ENCODE results near the gene OR4K14. TPM values are rescaled to one million over a fixed set of nuclear protein-coding genes. Genes with fewer than 3 reads are reported as not detected.
"Not testable (repeated sequence)": the region's sequence is repeated elsewhere in the genome, so short reads cannot be mapped to it uniquely, and the experiment has no call there.

Gene OR4K14
- total RNA-seq, 1 donor from 2014 or later: not detected

DNA sequence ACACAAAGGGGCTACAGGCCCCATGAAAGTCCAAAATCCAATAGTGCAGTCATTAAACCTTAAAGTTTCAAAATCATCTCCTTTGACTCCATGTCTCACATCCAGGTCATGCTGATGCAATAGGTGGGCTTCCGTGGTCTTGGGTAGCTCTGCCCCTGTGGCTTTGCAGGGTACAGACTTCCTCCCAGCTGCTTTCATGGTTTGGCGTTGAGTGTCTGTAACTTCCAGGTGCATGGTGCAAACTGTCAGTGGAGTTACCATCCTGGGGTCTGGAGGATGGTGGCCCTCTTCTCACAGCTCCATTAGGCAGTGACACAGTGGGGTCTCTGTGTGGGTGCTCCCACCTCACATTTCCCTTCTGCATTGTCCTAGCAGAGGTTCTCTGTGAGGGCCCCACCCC lies 25.7 kb downstream of the OR4K14 start:
- Histone ChIP-seq H3K4me3 (no peak overlapping the region), H3K9me3 (no peaks in the 10 kb centered on the region), H3K4me1 (no peaks in the 10 kb centered on the region), H3K36me3 (no peaks in the 10 kb centered on the region), H3K27ac (no peak overlapping the region), H3K27me3 (no peaks in the 10 kb centered on the region)
- no peak for DNase-seq (ENCODE audit: extremely low spot score in 2 of 2)
- intact Hi-C loops (cut with DNase I): no loop called here
- TF ChIP-seq POLR2A (IDR thresholded peaks at IDR 0.05) (no peak), POLR2AphosphoS5 (IDR thresholded peaks at IDR 0.05; ENCODE audit: insufficient read depth in 1 of 2, low read depth in 1 of 2) (no peak)
- TF ChIP-seq, protein P1, sequence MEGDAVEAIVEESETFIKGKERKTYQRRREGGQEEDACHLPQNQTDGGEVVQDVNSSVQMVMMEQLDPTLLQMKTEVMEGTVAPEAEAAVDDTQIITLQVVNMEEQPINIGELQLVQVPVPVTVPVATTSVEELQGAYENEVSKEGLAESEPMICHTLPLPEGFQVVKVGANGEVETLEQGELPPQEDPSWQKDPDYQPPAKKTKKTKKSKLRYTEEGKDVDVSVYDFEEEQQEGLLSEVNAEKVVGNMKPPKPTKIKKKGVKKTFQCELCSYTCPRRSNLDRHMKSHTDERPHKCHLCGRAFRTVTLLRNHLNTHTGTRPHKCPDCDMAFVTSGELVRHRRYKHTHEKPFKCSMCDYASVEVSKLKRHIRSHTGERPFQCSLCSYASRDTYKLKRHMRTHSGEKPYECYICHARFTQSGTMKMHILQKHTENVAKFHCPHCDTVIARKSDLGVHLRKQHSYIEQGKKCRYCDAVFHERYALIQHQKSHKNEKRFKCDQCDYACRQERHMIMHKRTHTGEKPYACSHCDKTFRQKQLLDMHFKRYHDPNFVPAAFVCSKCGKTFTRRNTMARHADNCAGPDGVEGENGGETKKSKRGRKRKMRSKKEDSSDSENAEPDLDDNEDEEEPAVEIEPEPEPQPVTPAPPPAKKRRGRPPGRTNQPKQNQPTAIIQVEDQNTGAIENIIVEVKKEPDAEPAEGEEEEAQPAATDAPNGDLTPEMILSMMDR (IDR thresholded peaks at IDR 0.05): no peak

DNA sequence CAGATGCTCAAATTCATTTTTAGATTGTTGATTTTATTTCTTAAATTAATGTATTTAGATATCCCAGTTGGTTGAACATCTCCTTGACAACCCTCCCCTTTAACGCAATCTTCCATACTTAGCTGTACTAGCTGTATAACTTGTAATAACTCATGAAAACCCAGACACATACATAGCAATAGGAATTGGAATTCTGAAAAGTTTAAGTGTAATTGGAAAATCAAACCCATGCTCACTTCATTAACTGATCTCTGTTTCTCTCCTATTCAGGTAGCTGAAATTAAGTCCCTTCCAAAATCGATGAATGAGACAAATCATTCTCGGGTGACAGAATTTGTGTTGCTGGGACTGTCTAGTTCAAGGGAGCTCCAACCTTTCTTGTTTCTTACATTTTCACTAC lies 43.8 kb downstream of the OR4K14 start, which contains the start of gene OR4K15:
OR4K15 (plus strand) TSS at position 301 of the 400 bp plus-strand sequence; CDS start at position 301, 0 bp downstream.
- DNase-seq (ENCODE audit: extremely low spot score in 2 of 2): no peak
- no peaks in the 10 kb centered on the region for H3K9me3 ChIP-seq
- TF ChIP-seq POLR2A (IDR thresholded peaks at IDR 0.05) (no peak), POLR2AphosphoS5 (IDR thresholded peaks at IDR 0.05; ENCODE audit: insufficient read depth in 1 of 2, low read depth in 1 of 2) (no peak)
- TF ChIP-seq, protein P1 (IDR thresholded peaks at IDR 0.05): no peak
- no peak within 1 kb of the TSS for H3K27ac ChIP-seq
- intact Hi-C loops (cut with DNase I): no loop called here
- H3K4me1 ChIP-seq: no peaks in the 10 kb centered on the region
- no peaks in the 10 kb centered on the region for H3K36me3 ChIP-seq
- H3K27me3 ChIP-seq: no peaks in the 10 kb centered on the region
- H3K4me3 ChIP-seq: no peak within 1 kb of the TSS

DNA sequence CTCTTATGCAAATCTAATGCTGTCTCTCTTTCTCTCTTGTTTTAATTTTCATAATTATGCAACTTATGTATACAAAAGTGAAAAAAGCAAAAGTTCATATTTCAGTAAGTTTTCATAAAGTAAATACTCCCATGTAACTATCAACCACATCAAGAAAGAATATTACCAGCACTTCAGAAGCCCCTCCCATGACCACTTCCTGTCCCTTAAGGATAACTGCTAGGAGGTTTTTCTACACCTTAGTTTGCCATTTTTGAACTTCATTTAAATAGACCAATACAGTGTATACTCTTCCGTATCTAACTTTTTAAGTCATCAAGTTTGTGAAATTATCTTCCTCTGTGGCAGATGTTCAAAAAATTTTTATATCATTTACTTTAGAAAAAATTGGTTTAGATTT lies 44.3 kb downstream of the OR4K14 start:
- H3K27me3 ChIP-seq: no peaks in the 10 kb centered on the region
- no peaks in the 10 kb centered on the region for H3K36me3 ChIP-seq
- DNase-seq (ENCODE audit: extremely low spot score in 2 of 2): no peak
- H3K9me3 ChIP-seq: no peaks in the 10 kb centered on the region
- TF ChIP-seq POLR2AphosphoS5 (IDR thresholded peaks at IDR 0.05; ENCODE audit: insufficient read depth in 1 of 2, low read depth in 1 of 2): no peak
- TF ChIP-seq, protein P1 (IDR thresholded peaks at IDR 0.05): no peak
- TF ChIP-seq POLR2A (IDR thresholded peaks at IDR 0.05): no peak
- intact Hi-C loops (cut with DNase I): no loop called here
- no peak overlapping the region for H3K27ac ChIP-seq
- no peak overlapping the region for H3K4me3 ChIP-seq
- H3K4me1 ChIP-seq: no peaks in the 10 kb centered on the region

DNA sequence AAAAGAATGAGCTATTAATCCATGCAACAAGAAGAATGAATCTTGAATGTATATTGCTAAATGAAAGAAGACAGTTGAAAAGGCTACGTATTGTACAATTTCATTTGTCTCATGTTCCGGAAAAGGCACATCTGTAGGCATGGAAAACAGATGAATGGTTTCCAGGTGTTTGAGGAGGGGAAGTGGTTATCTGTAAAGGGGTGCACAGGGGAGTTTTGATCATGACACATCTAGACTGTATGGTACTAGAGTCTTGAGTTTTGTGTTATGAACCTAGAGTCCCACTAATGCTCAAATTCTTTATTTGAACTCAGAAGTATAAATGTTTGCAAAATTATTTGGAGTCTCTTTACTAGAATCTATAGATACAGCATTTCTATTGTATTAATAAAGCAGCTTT lies 49.4 kb downstream of the OR4K14 start:
- H3K27ac ChIP-seq; intact Hi-C loops (cut with DNase I); H3K4me3 ChIP-seq; H3K36me3 ChIP-seq; DNase-seq (ENCODE audit: extremely low spot score in 2 of 2); H3K27me3 ChIP-seq; H3K4me1 ChIP-seq; H3K9me3 ChIP-seq: not testable (repeated sequence)

Other genes with a start within 250 kb of the OR4K14 start
- not detected for gene OR4M1, start 245.8 kb downstream of the OR4K14 start, total RNA-seq
- gene OR4N2, start 215.5 kb downstream of the OR4K14 start, total RNA-seq: not detected
- not detected for gene OR4K2, start 144.2 kb downstream of the OR4K14 start, total RNA-seq
- not detected for gene OR4K5, start 98.7 kb downstream of the OR4K14 start, total RNA-seq
- gene OR4K1, start 88.4 kb downstream of the OR4K14 start, total RNA-seq: not detected
- gene OR4K15, start 43.7 kb downstream of the OR4K14 start, total RNA-seq: not detected
- not detected for gene OR4Q2, start 17.1 kb downstream of the OR4K14 start, total RNA-seq
- not detected for gene OR4K13, start 16.7 kb upstream of the OR4K14 start, total RNA-seq
- gene OR4L1, start 40.7 kb upstream of the OR4K14 start, total RNA-seq: not detected
- gene OR4K17, start 91.4 kb upstream of the OR4K14 start, total RNA-seq: not detected
- gene OR4N5, start 119.5 kb upstream of the OR4K14 start, total RNA-seq: not detected
- not detected for gene OR11G2, start 171.6 kb upstream of the OR4K14 start, total RNA-seq
- gene OR11H6, start 204.4 kb upstream of the OR4K14 start, total RNA-seq: not detected
- gene OR11H7, start 209.7 kb upstream of the OR4K14 start, total RNA-seq: not detected
- gene OR11H4, start 220.0 kb upstream of the OR4K14 start, total RNA-seq: not detected